Mesendoderm (in vitro differentiated cells): ENCODE results near the gene CYP2U1.

Experiments used
- DNase-seq: peaks from one replicate; pipeline ENCODE4 v3.0.0; 2013
- H2AK5ac ChIP-seq: 2 replicates; pipeline ENCODE4 v1.6.1; 2013; ENCODE audit warnings: low read length, inconsistent platforms
- H2BK120ac ChIP-seq: 2 replicates; pipeline ENCODE4 v1.6.1; 2013; ENCODE audit warnings: low read depth, mild to moderate bottlenecking, low read length, moderate library complexity, mixed read lengths
- H2BK15ac ChIP-seq: replicated peaks from 2 replicates; pipeline ENCODE4 v1.6.1; 2013; ENCODE audit warnings: low read depth, mild to moderate bottlenecking, moderate library complexity
- H2BK5ac ChIP-seq: 2 replicates; pipeline ENCODE4 v1.6.1; 2013; ENCODE audit warnings: low read length, inconsistent platforms
- H3K18ac ChIP-seq: 2 replicates; pipeline ENCODE4 v1.6.1; 2013; ENCODE audit warnings: mild to moderate bottlenecking, low read length, mixed read lengths
- H3K23ac ChIP-seq: one replicate; pipeline ENCODE4 v1.6.1; 2013; ENCODE audit warnings: low read length
- H3K27ac ChIP-seq: 2 replicates; pipeline ENCODE4 v1.5.1; 2013; ENCODE audit warnings: low read depth, mild to moderate bottlenecking, inconsistent platforms, low read length, moderate library complexity
- H3K27me3 ChIP-seq: 2 replicates; pipeline ENCODE4 v1.6.1; 2013; ENCODE audit warnings: low read length, control low read depth, mild to moderate bottlenecking, inconsistent platforms; ENCODE audit not compliant: insufficient read depth, poor library complexity
- H3K36me3 ChIP-seq: 2 replicates; pipeline ENCODE4 v1.6.1; 2013; ENCODE audit warnings: low read length, inconsistent platforms; ENCODE audit not compliant: control insufficient read depth, insufficient read depth
- H3K4ac ChIP-seq: one replicate; pipeline ENCODE4 v1.6.1; 2013; ENCODE audit warnings: low read depth, mild to moderate bottlenecking, low read length, moderate library complexity
- H3K4me1 ChIP-seq: 2 replicates; pipeline ENCODE4 v1.6.1; 2013; ENCODE audit warnings: low read depth, low read length, inconsistent platforms; ENCODE audit not compliant: control insufficient read depth
- H3K4me2 ChIP-seq: 2 replicates; pipeline ENCODE4 v1.6.1; 2013; ENCODE audit warnings: low read length
- H3K4me3 ChIP-seq: 2 replicates; pipeline ENCODE4 v1.5.1; 2013; ENCODE audit warnings: mild to moderate bottlenecking, low read length
- H3K56ac ChIP-seq: one replicate; pipeline ENCODE4 v1.6.1; 2013; ENCODE audit warnings: low read length
- H3K79me1 ChIP-seq: 2 replicates; pipeline ENCODE4 v1.6.1; 2013; ENCODE audit warnings: low read length, inconsistent platforms
- H3K79me2 ChIP-seq: 2 replicates; pipeline ENCODE4 v1.6.1; 2013; ENCODE audit warnings: mild to moderate bottlenecking, low read length; ENCODE audit not compliant: control insufficient read depth, insufficient read depth
- H3K9ac ChIP-seq: 2 replicates; pipeline ENCODE4 v1.6.1; 2013; ENCODE audit warnings: low read length, inconsistent platforms
- H4K5ac ChIP-seq: one replicate; pipeline ENCODE4 v1.6.1; 2013; ENCODE audit warnings: low read length
- H4K8ac ChIP-seq: one replicate; pipeline ENCODE4 v1.6.1; 2013; ENCODE audit warnings: low read depth, mild to moderate bottlenecking, control low read depth, low read length, moderate library complexity
- WGBS: extraction: QIAGEN DNeasy Blood & Tissue Kit; methylation state at CpG from one replicate; pipeline ENCODE4 v1.1.7; 2013; ENCODE audit warnings: low lambda C conversion rate, missing lambda C conversion rate; ENCODE audit not compliant: insufficient coverage; ENCODE audit errors: extremely low coverage; 5-methylcytosine and 5-hydroxymethylcytosine counted together

Gene CYP2U1

DNA sequence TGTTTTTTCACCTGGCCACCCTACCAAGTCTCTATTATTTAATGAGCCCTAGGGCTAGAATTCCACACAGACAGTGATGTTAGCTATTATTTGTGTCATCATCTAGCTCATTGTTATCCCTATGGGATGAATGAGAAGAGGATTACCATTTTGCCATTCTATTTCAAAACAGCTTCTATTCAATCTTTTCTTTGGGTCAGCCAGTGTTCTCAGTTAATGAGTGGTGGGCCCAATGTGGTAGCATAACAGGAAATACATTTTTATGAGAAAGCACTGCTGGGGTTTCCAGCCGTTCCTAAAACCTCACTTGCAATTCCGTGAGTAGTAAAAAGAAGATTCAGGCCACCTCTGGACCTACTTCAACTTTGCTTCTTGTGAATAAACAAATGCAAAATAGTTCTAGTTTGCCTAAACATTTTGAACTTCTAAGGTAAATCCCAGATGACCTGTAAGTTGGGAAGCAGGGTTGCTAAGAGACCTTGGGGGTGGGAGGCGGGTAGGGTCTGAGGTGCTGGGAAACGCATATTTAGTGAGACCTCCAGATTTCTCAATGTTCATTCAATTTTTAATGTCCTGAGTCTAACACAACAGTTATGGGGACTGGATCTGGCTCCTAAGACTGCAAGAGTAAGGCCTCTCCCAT lies 24.8 kb upstream of the CYP2U1 start:
- Histone ChIP-seq H2BK5ac (no peak overlapping the region), H4K8ac (no peak overlapping the region), H3K27me3 (no peaks in the 10 kb centered on the region), H3K23ac (no peak overlapping the region), H2BK120ac (no peak overlapping the region), H3K4ac (no peak overlapping the region), H3K79me1 (no peaks in the 10 kb centered on the region), H3K27ac (no peak overlapping the region), H3K4me1 (no peaks in the 10 kb centered on the region), H3K4me3 (no peak overlapping the region), H4K5ac (no peak overlapping the region), H3K4me2 (no peak overlapping the region), H3K18ac (no peak overlapping the region), H3K56ac (no peak overlapping the region), H3K79me2 (no peaks in the 10 kb centered on the region), H2BK15ac (no peak overlapping the region), H3K36me3 (no peaks in the 10 kb centered on the region), H3K9ac (no peak overlapping the region), H2AK5ac (no peak overlapping the region)
- no CpG with 5 or more reads among the region's 4 CpGs for WGBS
- no peak for DNase-seq

DNA sequence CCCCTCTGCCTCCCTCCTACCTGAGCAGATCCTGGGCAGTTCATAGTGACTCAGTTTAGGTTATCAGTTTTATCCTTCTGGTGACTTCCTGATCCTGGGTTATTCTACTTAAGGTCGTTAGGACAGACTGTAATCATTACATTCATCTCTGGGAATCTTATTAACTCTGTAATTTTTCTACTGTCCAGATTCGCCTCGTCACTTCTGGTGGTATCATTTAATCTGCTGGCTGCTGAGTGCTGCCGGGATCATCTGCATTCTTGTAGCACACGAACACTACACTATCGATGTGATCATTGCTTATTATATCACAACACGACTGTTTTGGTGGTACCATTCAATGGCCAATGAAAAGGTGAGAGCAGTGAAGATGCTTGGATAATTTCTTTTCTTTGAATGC lies 23.0 kb upstream of the CYP2U1 start:
- Histone ChIP-seq H2AK5ac (no peak overlapping the region), H3K4ac (no peak overlapping the region), H3K27me3 (no peaks in the 10 kb centered on the region), H2BK120ac (no peak overlapping the region), H2BK15ac (no peak overlapping the region), H3K4me3 (no peak overlapping the region), H3K18ac (no peak overlapping the region), H3K27ac (no peak overlapping the region), H4K5ac (no peak overlapping the region), H2BK5ac (no peak overlapping the region), H3K36me3 (no peaks in the 10 kb centered on the region), H4K8ac (no peak overlapping the region), H3K56ac (no peak overlapping the region), H3K79me1 (no peaks in the 10 kb centered on the region), H3K9ac (no peak overlapping the region), H3K23ac (no peak overlapping the region), H3K4me1 (no peaks in the 10 kb centered on the region), H3K4me2 (no peak overlapping the region), H3K79me2 (no peaks in the 10 kb centered on the region)
- DNase-seq: no peak
- no CpG with 5 or more reads among the region's 7 CpGs for WGBS

DNA sequence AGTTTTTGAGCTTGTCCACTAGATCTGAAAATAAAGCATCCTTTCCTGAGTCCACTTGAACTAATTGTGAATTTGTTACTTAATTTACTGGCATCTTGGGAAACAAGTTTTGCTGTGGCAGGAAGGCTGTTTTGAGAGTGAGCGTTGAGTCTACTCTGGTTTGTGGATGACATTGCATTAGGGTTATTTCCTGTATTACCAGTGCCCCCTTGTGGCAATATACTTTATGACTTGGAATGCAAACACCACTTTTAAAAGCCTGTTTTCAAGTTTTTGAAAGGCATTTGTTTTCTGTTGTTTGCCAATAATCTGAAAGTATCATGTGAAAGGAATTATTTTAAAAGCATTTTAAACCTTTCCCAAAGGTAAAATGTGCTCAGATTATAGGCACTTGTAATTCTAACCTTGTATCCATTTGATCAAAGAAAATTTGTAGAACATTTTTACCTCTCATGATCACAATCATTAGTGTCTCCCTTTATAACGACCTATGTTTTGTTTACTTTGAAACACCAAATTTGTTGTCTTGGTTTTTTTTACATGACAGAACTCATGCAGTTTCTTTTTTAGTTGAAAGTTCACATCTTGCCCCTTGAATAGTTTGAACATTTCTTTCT lies 18.0 kb upstream of the CYP2U1 start:
- H3K4me3 ChIP-seq: no peak overlapping the region
- no peak overlapping the region for H3K4ac ChIP-seq
- no peaks in the 10 kb centered on the region for H3K4me1 ChIP-seq
- H3K4me2 ChIP-seq: no peak overlapping the region
- no peak overlapping the region for H3K18ac ChIP-seq
- no peak overlapping the region for H2BK5ac ChIP-seq
- H2BK120ac ChIP-seq: no peak overlapping the region
- no peak overlapping the region for H3K9ac ChIP-seq
- WGBS: no CpG with 5 or more reads among the region's 2 CpGs
- H2BK15ac ChIP-seq: no peak overlapping the region
- DNase-seq: peak; percentile 77
- H3K79me2 ChIP-seq: no peaks in the 10 kb centered on the region
- H3K27me3 ChIP-seq: no peaks in the 10 kb centered on the region
- no peak overlapping the region for H3K56ac ChIP-seq
- no peaks in the 10 kb centered on the region for H3K79me1 ChIP-seq
- no peak overlapping the region for H3K23ac ChIP-seq
- H2AK5ac ChIP-seq: no peak overlapping the region
- H4K5ac ChIP-seq: no peak overlapping the region
- no peaks in the 10 kb centered on the region for H3K36me3 ChIP-seq
- no peak overlapping the region for H3K27ac ChIP-seq
- H4K8ac ChIP-seq: no peak overlapping the region

DNA sequence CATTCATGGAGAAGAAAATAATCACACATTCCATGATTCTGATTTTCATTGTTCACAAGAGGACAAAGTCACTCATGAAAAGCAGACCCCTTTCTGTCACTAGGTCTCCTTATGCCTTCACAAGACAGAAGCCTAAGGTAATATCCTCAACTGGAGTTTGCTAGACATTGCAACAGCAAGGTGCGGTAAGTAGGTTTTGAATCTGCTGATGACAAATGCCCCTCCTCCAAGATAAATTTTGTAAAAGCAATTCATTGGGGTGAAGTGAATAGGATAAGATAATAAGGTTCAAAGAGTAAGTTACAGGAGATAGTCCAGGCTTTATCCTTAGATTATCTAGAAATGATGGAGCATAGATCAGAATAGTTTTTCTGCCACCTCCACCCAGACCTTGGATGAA lies 16.1 kb upstream of the CYP2U1 start:
- no peak overlapping the region for H3K56ac ChIP-seq
- H3K4me3 ChIP-seq: no peak overlapping the region
- H3K23ac ChIP-seq: no peak overlapping the region
- H3K9ac ChIP-seq: no peak overlapping the region
- no peak overlapping the region for H3K4ac ChIP-seq
- no peaks in the 10 kb centered on the region for H3K4me1 ChIP-seq
- H4K8ac ChIP-seq: no peak overlapping the region
- no peak overlapping the region for H2BK15ac ChIP-seq
- no peak for DNase-seq
- no peaks in the 10 kb centered on the region for H3K36me3 ChIP-seq
- no CpG with 5 or more reads among the region's 1 CpG for WGBS
- H3K27ac ChIP-seq: no peak overlapping the region
- no peaks in the 10 kb centered on the region for H3K27me3 ChIP-seq
- no peaks in the 10 kb centered on the region for H3K79me1 ChIP-seq
- no peak overlapping the region for H3K18ac ChIP-seq
- no peaks in the 10 kb centered on the region for H3K79me2 ChIP-seq
- no peak overlapping the region for H2BK120ac ChIP-seq
- H2AK5ac ChIP-seq: no peak overlapping the region
- no peak overlapping the region for H4K5ac ChIP-seq
- H3K4me2 ChIP-seq: no peak overlapping the region
- no peak overlapping the region for H2BK5ac ChIP-seq

DNA sequence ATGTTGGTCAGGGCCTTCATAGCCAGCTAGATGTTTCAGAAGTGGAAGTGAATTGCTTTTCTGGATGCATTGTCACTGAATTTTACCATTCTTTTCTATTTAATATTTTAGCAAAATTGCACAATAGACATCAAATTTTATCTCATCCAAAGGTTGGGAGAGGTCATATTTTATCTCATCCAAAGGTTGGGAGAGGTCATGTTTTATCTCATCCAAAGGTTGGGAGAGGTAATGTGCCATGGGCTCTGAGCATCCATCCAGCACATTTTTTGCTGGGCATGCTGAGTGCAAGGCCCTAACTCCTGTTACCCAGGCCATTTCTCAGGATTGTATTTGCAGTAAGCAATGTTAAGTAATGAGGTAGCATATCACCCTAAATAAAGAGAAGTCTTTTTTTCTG lies 14.7 kb upstream of the CYP2U1 start:
- Histone ChIP-seq H2BK5ac (no peak overlapping the region), H3K79me2 (no peaks in the 10 kb centered on the region), H3K27ac (no peak overlapping the region), H3K56ac (no peak overlapping the region), H2AK5ac (no peak overlapping the region), H2BK15ac (no peak overlapping the region), H4K5ac (no peak overlapping the region), H3K4me3 (no peak overlapping the region), H3K4me2 (no peak overlapping the region), H3K27me3 (no peaks in the 10 kb centered on the region), H2BK120ac (no peak overlapping the region), H3K23ac (no peak overlapping the region), H3K18ac (no peak overlapping the region), H3K9ac (no peak overlapping the region), H3K4me1 (no peaks in the 10 kb centered on the region), H4K8ac (no peak overlapping the region), H3K79me1 (no peaks in the 10 kb centered on the region), H3K4ac (no peak overlapping the region), H3K36me3 (no peaks in the 10 kb centered on the region)
- no peak for DNase-seq

DNA sequence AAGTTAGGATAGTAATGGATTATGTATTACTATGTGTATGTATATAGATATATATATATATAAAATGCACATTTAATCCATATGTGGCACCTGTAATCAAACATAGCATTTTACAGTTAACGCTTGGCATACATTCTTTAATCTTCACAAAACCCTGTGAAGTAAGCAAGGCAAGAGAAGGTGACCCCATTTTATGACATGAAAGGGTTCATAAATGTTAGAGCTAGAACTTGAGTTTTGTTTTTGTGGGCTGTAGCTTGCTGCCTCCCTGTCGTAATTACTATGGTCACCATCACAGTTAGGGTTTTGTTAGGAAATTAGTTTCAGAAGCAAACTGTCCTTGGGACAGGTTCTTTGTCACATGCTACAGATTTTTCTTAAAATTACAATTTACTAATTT lies 13.8 kb upstream of the CYP2U1 start:
- no peak for DNase-seq
- no peaks in the 10 kb centered on the region for H3K4me1 ChIP-seq
- H3K18ac ChIP-seq: no peak overlapping the region
- no peak overlapping the region for H2BK15ac ChIP-seq
- no peak overlapping the region for H2AK5ac ChIP-seq
- H3K9ac ChIP-seq: no peak overlapping the region
- WGBS: no CpG with 5 or more reads among the region's 2 CpGs
- H3K27ac ChIP-seq: no peak overlapping the region
- no peak overlapping the region for H3K56ac ChIP-seq
- H3K4me3 ChIP-seq: no peak overlapping the region
- H3K36me3 ChIP-seq: no peaks in the 10 kb centered on the region
- H3K79me1 ChIP-seq: no peaks in the 10 kb centered on the region
- H3K4me2 ChIP-seq: no peak overlapping the region
- no peak overlapping the region for H2BK5ac ChIP-seq
- H3K23ac ChIP-seq: no peak overlapping the region
- H2BK120ac ChIP-seq: no peak overlapping the region
- H3K27me3 ChIP-seq: no peaks in the 10 kb centered on the region
- no peak overlapping the region for H4K5ac ChIP-seq
- no peaks in the 10 kb centered on the region for H3K79me2 ChIP-seq
- H4K8ac ChIP-seq: no peak overlapping the region
- H3K4ac ChIP-seq: no peak overlapping the region
